Neural cell (in vitro differentiated cells): Measurements from ENCODE around the gene SUMO3.

Experiments
- CTCF ChIP-seq: fragments of 450-650 bp; IDR thresholded peaks from 2 replicates; pipeline ENCODE4 v1.5.1; 2014; ENCODE audit warnings: antibody characterized with exemption, mild to moderate bottlenecking, moderate library complexity; ENCODE audit not compliant: poor library complexity, severe bottlenecking
- EZH2 ChIP-seq: fragments of 200-600, 300-800 bp; shearing (Covaris generic), sonication (generic); IDR thresholded peaks from 2 replicates; pipeline ENCODE4 v1.6.1; 2014; ENCODE audit warnings: antibody characterized with exemption, low read length, borderline replicate concordance, mild to moderate bottlenecking; ENCODE audit not compliant: insufficient read depth, poor library complexity, severe bottlenecking
- SMC3 ChIP-seq: fragments of 450-650 bp; conservative IDR thresholded peaks from 2 replicates; pipeline ENCODE4 v1.6.1; 2014; ENCODE audit warnings: antibody characterized with exemption, mild to moderate bottlenecking, moderate library complexity; ENCODE audit not compliant: poor library complexity

GRCh38 chr21:44761747-44762208 lies 56.1 kb downstream of the SUMO3 start:
- TF ChIP-seq EZH2: no peak
- no peak for TF ChIP-seq CTCF
- no peak for TF ChIP-seq SMC3
